Measurements from ENCODE around the gene BNC2. TPM values are rescaled to one million over a fixed set of nuclear protein-coding genes. Genes with fewer than 3 reads are reported as not detected.

The BNC2 gene
- polyA plus RNA-seq, 1 experiment = 17.5 TPM

- H3K27me3 ChIP-seq (ENCODE audit: control insufficient read depth, insufficient read depth, low read length) = no peaks in the 10 kb centered on the region
- DNase-seq (ENCODE audit: low read depth) = no peak
- ChIA-PET POLR2A (no interaction called here), CTCF (no interaction called here)
- no peaks in the 10 kb centered on the region for H3K36me3 ChIP-seq (ENCODE audit: control insufficient read depth, insufficient read depth, low read length)
- H3K4me3 ChIP-seq (ENCODE audit: low read depth, low read length) = no peak overlapping the region
- no peak for TF ChIP-seq CTCF (IDR thresholded peaks at IDR 0.05; ENCODE audit: insufficient read depth, low read depth, low read length)
Measured at GRCh38 chr9:16598316-16598715, 272.2 kb downstream of the BNC2 start.

GRCh38 chr9:16597136-16597535 lies 273.3 kb downstream of the BNC2 start:
- POLR2A ChIA-PET = no interaction called here

GRCh38 chr9:16595227-16595626 lies 275.2 kb downstream of the BNC2 start:
- H3K36me3 ChIP-seq (ENCODE audit: control insufficient read depth, insufficient read depth, low read length) = no peaks in the 10 kb centered on the region
- CTCF ChIA-PET = no interaction called here
- TF ChIP-seq CTCF (IDR thresholded peaks at IDR 0.05; ENCODE audit: insufficient read depth, low read depth, low read length) = no peak
- no peak overlapping the region for H3K4me3 ChIP-seq (ENCODE audit: low read depth, low read length)
- POLR2A ChIA-PET = no interaction called here
- DNase-seq (ENCODE audit: low read depth) = no peak
- no peaks in the 10 kb centered on the region for H3K27me3 ChIP-seq (ENCODE audit: control insufficient read depth, insufficient read depth, low read length)

More at GRCh38 chr9:16597136-16597535, 273.3 kb downstream of the BNC2 start:
- no peaks in the 10 kb centered on the region for H3K36me3 ChIP-seq (ENCODE audit: control insufficient read depth, insufficient read depth, low read length)
- H3K4me3 ChIP-seq (ENCODE audit: low read depth, low read length) = no peak overlapping the region
- TF ChIP-seq CTCF (IDR thresholded peaks at IDR 0.05; ENCODE audit: insufficient read depth, low read depth, low read length) = no peak
- CTCF ChIA-PET = no interaction called here
- no peaks in the 10 kb centered on the region for H3K27me3 ChIP-seq (ENCODE audit: control insufficient read depth, insufficient read depth, low read length)
- DNase-seq (ENCODE audit: low read depth) = no peak

- H3K4me3 ChIP-seq (ENCODE audit: low read depth, low read length) = no peak overlapping the region
- no peak for TF ChIP-seq CTCF (IDR thresholded peaks at IDR 0.05; ENCODE audit: insufficient read depth, low read depth, low read length)
- ChIA-PET POLR2A (no interaction called here), CTCF (no interaction called here)
- no peaks in the 10 kb centered on the region for H3K27me3 ChIP-seq (ENCODE audit: control insufficient read depth, insufficient read depth, low read length)
- no peak for DNase-seq (ENCODE audit: low read depth)
- no peaks in the 10 kb centered on the region for H3K36me3 ChIP-seq (ENCODE audit: control insufficient read depth, insufficient read depth, low read length)
Measured at GRCh38 chr9:16594787-16595186, 275.7 kb downstream of the BNC2 start.

- no peak overlapping the region for H3K4me3 ChIP-seq (ENCODE audit: low read depth, low read length)
- TF ChIP-seq CTCF (IDR thresholded peaks at IDR 0.05; ENCODE audit: insufficient read depth, low read depth, low read length) = no peak
- ChIA-PET POLR2A (no interaction called here), CTCF (no interaction called here)
- H3K36me3 ChIP-seq (ENCODE audit: control insufficient read depth, insufficient read depth, low read length) = no peaks in the 10 kb centered on the region
- H3K27me3 ChIP-seq (ENCODE audit: control insufficient read depth, insufficient read depth, low read length) = no peaks in the 10 kb centered on the region
- DNase-seq (ENCODE audit: low read depth) = no peak
Measured at GRCh38 chr9:16593746-16594145, 276.7 kb downstream of the BNC2 start.
